ENCODE measurements around the gene KSR1.
"Not testable (repeated sequence)": the region's sequence is repeated elsewhere in the genome, so short reads cannot be mapped to it uniquely, and the experiment has no call there.

DNA sequence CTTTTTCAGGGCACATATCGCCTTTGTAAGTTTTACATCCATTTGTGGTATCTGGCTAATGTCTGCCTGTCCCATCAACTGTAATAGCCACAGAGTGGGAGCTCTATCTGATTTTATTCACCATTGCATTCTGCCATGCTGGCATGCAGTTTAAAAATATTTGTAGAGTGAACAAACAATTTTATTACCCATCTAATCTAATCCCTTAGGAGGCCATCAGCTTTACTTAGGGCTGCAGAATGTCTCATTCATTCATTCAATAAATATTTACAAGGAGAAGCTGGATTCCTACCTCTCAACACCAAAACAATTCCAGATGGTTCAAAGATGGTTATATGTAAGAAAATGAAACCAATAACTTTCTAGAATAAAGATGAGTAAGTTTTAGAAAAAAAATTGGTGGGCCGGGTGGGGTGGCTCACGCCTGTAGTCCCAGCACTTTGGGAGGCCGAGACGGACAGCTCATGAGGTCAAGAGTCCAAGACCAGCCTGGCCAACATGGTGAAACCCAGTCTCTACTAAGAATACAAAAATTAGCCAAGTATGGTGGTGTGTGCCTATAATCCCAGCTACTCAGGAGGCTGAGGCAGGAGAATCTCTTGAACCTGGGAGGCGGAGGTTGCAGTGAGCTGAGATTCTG is 20.7 kb upstream of the KSR1 start:
- not testable (repeated sequence) for TF ChIP-seq EZH2phosphoT487 (IDR thresholded peaks at IDR 0.05; ENCODE audit: low read depth)
- TF ChIP-seq, protein P1, sequence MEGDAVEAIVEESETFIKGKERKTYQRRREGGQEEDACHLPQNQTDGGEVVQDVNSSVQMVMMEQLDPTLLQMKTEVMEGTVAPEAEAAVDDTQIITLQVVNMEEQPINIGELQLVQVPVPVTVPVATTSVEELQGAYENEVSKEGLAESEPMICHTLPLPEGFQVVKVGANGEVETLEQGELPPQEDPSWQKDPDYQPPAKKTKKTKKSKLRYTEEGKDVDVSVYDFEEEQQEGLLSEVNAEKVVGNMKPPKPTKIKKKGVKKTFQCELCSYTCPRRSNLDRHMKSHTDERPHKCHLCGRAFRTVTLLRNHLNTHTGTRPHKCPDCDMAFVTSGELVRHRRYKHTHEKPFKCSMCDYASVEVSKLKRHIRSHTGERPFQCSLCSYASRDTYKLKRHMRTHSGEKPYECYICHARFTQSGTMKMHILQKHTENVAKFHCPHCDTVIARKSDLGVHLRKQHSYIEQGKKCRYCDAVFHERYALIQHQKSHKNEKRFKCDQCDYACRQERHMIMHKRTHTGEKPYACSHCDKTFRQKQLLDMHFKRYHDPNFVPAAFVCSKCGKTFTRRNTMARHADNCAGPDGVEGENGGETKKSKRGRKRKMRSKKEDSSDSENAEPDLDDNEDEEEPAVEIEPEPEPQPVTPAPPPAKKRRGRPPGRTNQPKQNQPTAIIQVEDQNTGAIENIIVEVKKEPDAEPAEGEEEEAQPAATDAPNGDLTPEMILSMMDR (IDR thresholded peaks at IDR 0.05; ENCODE audit: low read depth, low read length), result not testable (repeated sequence)

All from OCI-LY3 (cell line).